OCI-LY1 (cell line): ENCODE data around the gene TMEM140.

Experiments
- EZH2 ChIP-seq: fragments of 200-600 bp; sonication (generic), shearing (Covaris generic); IDR thresholded peaks from 2 replicates; pipeline ENCODE4 v1.8.0; 2017; ENCODE audit warnings: borderline replicate concordance, mixed run types, mild to moderate bottlenecking, antibody characterized with exemption, low read length, moderate library complexity, mixed read lengths
- TF ChIP-seq, protein P1 (sequence below): fragments of 200-600 bp; sonication (generic), shearing (Covaris generic); IDR thresholded peaks from 2 replicates; pipeline ENCODE4 v1.5.1; 2017; ENCODE audit warnings: mild to moderate bottlenecking, antibody characterized with exemption, low read length, moderate library complexity, mixed read lengths

GRCh38 chr7:135178364-135178763 lies 30.5 kb downstream of the TMEM140 start:
- TF ChIP-seq, protein P1, sequence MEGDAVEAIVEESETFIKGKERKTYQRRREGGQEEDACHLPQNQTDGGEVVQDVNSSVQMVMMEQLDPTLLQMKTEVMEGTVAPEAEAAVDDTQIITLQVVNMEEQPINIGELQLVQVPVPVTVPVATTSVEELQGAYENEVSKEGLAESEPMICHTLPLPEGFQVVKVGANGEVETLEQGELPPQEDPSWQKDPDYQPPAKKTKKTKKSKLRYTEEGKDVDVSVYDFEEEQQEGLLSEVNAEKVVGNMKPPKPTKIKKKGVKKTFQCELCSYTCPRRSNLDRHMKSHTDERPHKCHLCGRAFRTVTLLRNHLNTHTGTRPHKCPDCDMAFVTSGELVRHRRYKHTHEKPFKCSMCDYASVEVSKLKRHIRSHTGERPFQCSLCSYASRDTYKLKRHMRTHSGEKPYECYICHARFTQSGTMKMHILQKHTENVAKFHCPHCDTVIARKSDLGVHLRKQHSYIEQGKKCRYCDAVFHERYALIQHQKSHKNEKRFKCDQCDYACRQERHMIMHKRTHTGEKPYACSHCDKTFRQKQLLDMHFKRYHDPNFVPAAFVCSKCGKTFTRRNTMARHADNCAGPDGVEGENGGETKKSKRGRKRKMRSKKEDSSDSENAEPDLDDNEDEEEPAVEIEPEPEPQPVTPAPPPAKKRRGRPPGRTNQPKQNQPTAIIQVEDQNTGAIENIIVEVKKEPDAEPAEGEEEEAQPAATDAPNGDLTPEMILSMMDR, result no peak
- no peak for TF ChIP-seq EZH2
